Progenitor cell of endocrine pancreas (in vitro differentiated cells): ENCODE measurements around the gene HABP4. TPM values are rescaled to one million over a fixed set of nuclear protein-coding genes. Genes with fewer than 3 reads are reported as not detected.
A peak's percentile ranks its signal among the peaks of the same experiment; 100 is the strongest.

Experiments
- DNase-seq: peaks from one replicate; pipeline ENCODE4 v3.0.0; 2021; ENCODE audit warnings: low spot score; ENCODE audit not compliant: unreplicated experiment
- H3K27ac Mint-ChIP-seq: 2 replicates; pipeline ENCODE4 v1.8.0; 2021; ENCODE audit warnings: mild to moderate bottlenecking, moderate library complexity, mixed read lengths
- H3K27me3 Mint-ChIP-seq: 2 replicates; pipeline ENCODE4 v1.8.0; 2021; ENCODE audit warnings: mixed read lengths
- H3K36me3 Mint-ChIP-seq: 2 replicates; pipeline ENCODE4 v1.8.0; 2022; ENCODE audit warnings: mixed read lengths; ENCODE audit not compliant: insufficient read depth
- H3K4me1 Mint-ChIP-seq: 2 replicates; pipeline ENCODE4 v1.8.0; 2021; ENCODE audit warnings: low read depth, mixed read lengths
- H3K4me3 Mint-ChIP-seq: 2 replicates; pipeline ENCODE4 v1.8.0; 2021; ENCODE audit warnings: low read depth, mild to moderate bottlenecking, moderate library complexity, mixed read lengths
- H3K9me3 Mint-ChIP-seq: 2 replicates; pipeline ENCODE4 v1.8.0; 2021; ENCODE audit warnings: low read depth, mixed read lengths
- CTCF ChIP-seq: fragments of 200-600 bp; sonication (generic); IDR thresholded peaks from one replicate; pipeline ENCODE4 v1.5.0; 2021; ENCODE audit warnings: antibody characterized with exemption, mild to moderate bottlenecking; ENCODE audit not compliant: unreplicated experiment
- total RNA-seq: library from RNA; stranded (reverse); gene quantifications from 2 replicates; pipeline ENCODE4 v1.2.1, GENCODE V29; 2021

Gene HABP4
- total RNA-seq, 1 donor from 2014 or later, result 15.5 TPM

DNA sequence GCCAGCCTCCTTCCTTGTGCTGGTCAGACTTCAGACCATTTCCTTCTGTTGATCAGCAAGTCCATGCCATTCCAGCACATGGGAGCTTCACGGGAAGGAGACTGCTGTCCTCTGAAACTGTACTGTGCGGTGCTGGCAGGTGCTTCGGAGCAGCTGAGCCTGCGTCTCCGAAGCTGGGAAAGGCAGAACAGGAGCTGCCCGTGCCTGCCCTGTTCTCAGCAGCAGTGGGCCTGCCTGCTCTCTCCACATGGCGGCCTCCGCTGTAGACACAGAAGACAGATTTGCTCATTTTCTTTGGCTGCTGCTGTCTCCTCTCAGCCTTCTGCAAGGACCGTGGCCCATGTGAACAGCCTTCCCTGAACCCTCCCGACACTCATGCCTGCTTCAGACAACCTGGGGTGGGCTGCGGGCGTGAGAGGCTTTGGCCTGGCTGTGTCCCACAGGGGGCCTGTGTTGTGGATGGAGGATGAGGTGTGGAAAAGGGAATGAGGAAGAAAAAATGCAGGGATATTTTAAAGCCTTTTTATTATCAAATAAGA lies 43.1 kb downstream of the HABP4 start:
- DNase-seq, result no peak
- no peaks in the 10 kb centered on the region for H3K27me3 Mint-ChIP-seq
- H3K36me3 Mint-ChIP-seq, result peaks cover 18% of the 10 kb centered on the region
- no peak overlapping the region for H3K4me3 Mint-ChIP-seq
- H3K9me3 Mint-ChIP-seq, result no peaks in the 10 kb centered on the region
- no peak for TF ChIP-seq CTCF
- H3K27ac Mint-ChIP-seq, result no peak overlapping the region
- H3K4me1 Mint-ChIP-seq, result peaks cover 10% of the 10 kb centered on the region

- TF ChIP-seq CTCF, result no peak
Measured at GRCh38 chr9:96493757-96494156, 43.8 kb downstream of the HABP4 start.

GRCh38 chr9:96494215-96494800 lies 44.3 kb downstream of the HABP4 start:
- H3K9me3 Mint-ChIP-seq, result no peaks in the 10 kb centered on the region
- TF ChIP-seq CTCF, result no peak
- H3K27me3 Mint-ChIP-seq, result no peaks in the 10 kb centered on the region
- DNase-seq, result no peak
- H3K36me3 Mint-ChIP-seq, result peaks cover 15% of the 10 kb centered on the region
- no peak overlapping the region for H3K27ac Mint-ChIP-seq
- H3K4me1 Mint-ChIP-seq, result peaks cover 10% of the 10 kb centered on the region
- H3K4me3 Mint-ChIP-seq, result no peak overlapping the region

More at GRCh38 chr9:96493757-96494156, 43.8 kb downstream of the HABP4 start:
- H3K4me3 Mint-ChIP-seq, result no peak overlapping the region
- H3K27ac Mint-ChIP-seq, result peak overlapping the region; percentile 62
- no peaks in the 10 kb centered on the region for H3K9me3 Mint-ChIP-seq
- peaks cover 10% of the 10 kb centered on the region for H3K4me1 Mint-ChIP-seq
- no peak for DNase-seq
- H3K27me3 Mint-ChIP-seq, result no peaks in the 10 kb centered on the region
- H3K36me3 Mint-ChIP-seq, result peaks cover 16% of the 10 kb centered on the region

DNA sequence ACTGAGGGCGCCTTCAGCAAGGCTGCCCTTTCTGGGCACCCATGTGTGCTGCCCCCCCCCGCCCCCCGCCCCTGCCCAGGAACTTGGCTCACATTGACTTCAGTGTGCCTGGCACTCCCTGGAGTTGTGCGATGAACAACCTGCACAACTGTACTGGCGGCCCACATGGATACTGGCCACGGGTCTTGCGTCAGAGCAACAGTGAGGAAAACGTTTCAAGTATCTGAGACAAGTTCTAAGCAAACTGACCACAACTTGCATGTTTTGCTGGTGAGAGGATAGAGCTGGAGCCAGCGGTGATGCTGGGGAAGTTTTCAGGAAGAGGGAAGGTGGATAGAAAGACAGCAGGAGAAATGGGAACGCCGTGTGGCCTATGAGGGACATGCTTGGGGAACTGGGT lies 45.4 kb downstream of the HABP4 start:
- Mint-ChIP-seq H3K4me1 (peaks cover 9% of the 10 kb centered on the region), H3K27ac (no peak overlapping the region), H3K4me3 (no peak overlapping the region), H3K9me3 (no peaks in the 10 kb centered on the region), H3K27me3 (no peaks in the 10 kb centered on the region), H3K36me3 (peaks cover 6% of the 10 kb centered on the region)
- no peak for DNase-seq
- TF ChIP-seq CTCF, result no peak

DNA sequence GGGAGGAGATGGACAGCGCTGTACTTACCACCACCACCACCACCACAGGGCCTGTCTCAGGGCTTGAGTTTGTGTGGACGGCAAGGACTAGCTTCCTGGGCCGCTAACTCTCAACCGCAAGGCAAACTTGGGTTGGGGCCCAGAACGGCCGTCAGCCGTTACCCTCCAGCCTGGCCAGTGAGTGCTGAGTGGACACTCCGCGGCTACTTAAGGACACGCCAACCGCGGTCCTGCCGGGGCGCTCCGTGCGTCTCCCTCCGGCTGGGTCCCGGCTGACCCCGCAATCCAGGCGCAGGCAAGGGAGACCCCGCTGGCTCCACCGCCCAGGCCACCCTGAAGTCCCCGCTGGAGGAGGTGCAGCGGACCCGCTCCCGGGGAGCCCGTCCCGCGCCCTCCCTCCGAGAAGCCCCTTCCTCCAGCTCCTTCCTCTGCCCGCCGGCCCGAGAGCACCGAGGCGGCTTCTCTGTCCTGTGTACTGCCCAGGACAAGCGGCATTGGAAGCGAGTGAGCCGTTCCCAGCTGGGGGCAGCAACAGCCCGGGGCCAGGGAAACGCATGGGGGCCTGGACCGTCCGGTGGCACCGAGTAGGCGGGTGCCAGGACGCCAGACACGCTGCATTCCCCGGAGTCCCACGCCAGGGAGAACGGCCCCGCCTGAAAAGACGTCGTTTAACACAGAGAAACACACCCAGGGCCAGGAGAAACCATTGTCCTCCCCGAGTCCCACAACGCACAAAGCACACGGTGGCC lies 46.6 kb downstream of the HABP4 start:
- no peak overlapping the region for H3K4me3 Mint-ChIP-seq
- peaks cover 2% of the 10 kb centered on the region for H3K4me1 Mint-ChIP-seq
- no peak for DNase-seq
- TF ChIP-seq CTCF, result no peak
- no peak overlapping the region for H3K27ac Mint-ChIP-seq
- no peaks in the 10 kb centered on the region for H3K9me3 Mint-ChIP-seq
- no peaks in the 10 kb centered on the region for H3K27me3 Mint-ChIP-seq
- peaks cover 6% of the 10 kb centered on the region for H3K36me3 Mint-ChIP-seq
